Fibroblast of lung (primary cell): ENCODE results near the gene POLA1. TPM values are rescaled to one million over a fixed set of nuclear protein-coding genes. Genes with fewer than 3 reads are reported as not detected.

ENCODE experiments used
- DNase-seq, 2 donors: peaks; one replicate each; pipeline versions ENCODE4 v3.0.0 to v3.0.0-alpha.2; 2010; ENCODE audit warnings: low read depth in 2 of 2
- H2AFZ ChIP-seq: 2 replicates; pipeline ENCODE4 v1.5.1; 2012; ENCODE audit warnings: low read length, control low read depth, inconsistent platforms
- H3K27ac ChIP-seq: 2 replicates; pipeline ENCODE4 v1.5.1; 2011; ENCODE audit warnings: low read length, control low read depth; ENCODE audit not compliant: insufficient read depth
- H3K27me3 ChIP-seq: 2 replicates; pipeline ENCODE4 v1.5.1; 2011; ENCODE audit warnings: mild to moderate bottlenecking, low read length; ENCODE audit not compliant: control insufficient read depth, insufficient read depth
- H3K36me3 ChIP-seq: 2 replicates; pipeline ENCODE4 v1.5.1; 2011; ENCODE audit warnings: low read length; ENCODE audit not compliant: control insufficient read depth, insufficient read depth
- H3K4me1 ChIP-seq: 2 replicates; pipeline ENCODE4 v1.5.1; 2011; ENCODE audit warnings: low read length; ENCODE audit not compliant: control insufficient read depth, insufficient read depth; ENCODE audit errors: extremely low read depth
- H3K4me2 ChIP-seq: 2 replicates; pipeline ENCODE4 v1.5.1; 2011; ENCODE audit warnings: low read length, control low read depth; ENCODE audit not compliant: insufficient read depth; ENCODE audit errors: extremely low read depth
- H3K4me3 ChIP-seq, 4 experiments: fragments of 200-600 bp in 1 of 4; sonication (generic) in 1 of 4; replicated peaks in 1 of 4; 2 replicates each; pipeline ENCODE4 v1.5.1; 2011 to 2016; ENCODE audit warnings: low read length in 4 of 4, low read depth in 3 of 4, mild to moderate bottlenecking in 3 of 4, control low read depth in 2 of 4, inconsistent platforms in 1 of 4, mixed read lengths in 1 of 4; ENCODE audit not compliant: insufficient read depth in 1 of 4; ENCODE audit errors: control extremely low read depth in 1 of 4
- H3K79me2 ChIP-seq: 2 replicates; pipeline ENCODE4 v1.5.1; 2012; ENCODE audit warnings: mild to moderate bottlenecking, low read length, inconsistent platforms; ENCODE audit not compliant: control insufficient read depth, insufficient read depth
- H3K9ac ChIP-seq: 2 replicates; pipeline ENCODE4 v1.5.1; 2011; ENCODE audit warnings: mild to moderate bottlenecking, low read length, control low read depth; ENCODE audit not compliant: insufficient read depth
- H3K9me3 ChIP-seq: 2 replicates; pipeline ENCODE4 v1.5.1; 2012; ENCODE audit warnings: low read depth, low read length; ENCODE audit not compliant: control insufficient read depth, insufficient read depth
- H4K20me1 ChIP-seq: 2 replicates; pipeline ENCODE4 v1.5.1; 2011; ENCODE audit warnings: low read length; ENCODE audit not compliant: control insufficient read depth, insufficient read depth; ENCODE audit errors: extremely low read depth
- CTCF ChIP-seq, 2 donors: IDR thresholded peaks in 1 of 2; conservative IDR thresholded peaks in 1 of 2; 1 replicate in 1 of 2; 2 replicates in 1 of 2; pipeline ENCODE4 v1.5.1; 2011 to 2012; ENCODE audit warnings: low read length in 2 of 2, control low read depth in 1 of 2, inconsistent platforms in 1 of 2, low read depth in 1 of 2, mild to moderate bottlenecking in 1 of 2
- EZH2 ChIP-seq: IDR thresholded peaks from 2 replicates; pipeline ENCODE4 v1.5.1; 2012; ENCODE audit warnings: low read length, control low read depth, mild to moderate bottlenecking; ENCODE audit errors: missing control alignments
- polyA plus RNA-seq, 2 donors: library from polyadenylated mRNA; depleted of rRNA in 1 of 2; stranded (reverse) in 1 of 2; unstranded in 1 of 2; fragments of >200 nt; gene quantifications; 2 replicates each; pipeline ENCODE4 v1.2.1, GENCODE V29; 2011 to 2012; ENCODE audit warnings: missing spikeins in 1 of 2
- total RNA-seq: library from RNA; depleted of rRNA; stranded (reverse); fragments of >200 nt; gene quantifications from 2 replicates; pipeline ENCODE4 v1.2.1, GENCODE V29; 2014

The POLA1 gene
- total and polyA plus RNA-seq, 2 donors (not counting 1 experiment from before 2014, with no cell fraction given): 1.7 to 9.2 TPM

- H3K27me3 ChIP-seq: no peaks in the 10 kb centered on the region
- no peaks in the 10 kb centered on the region for H3K9me3 ChIP-seq
- no peak overlapping the region for H3K9ac ChIP-seq
- no peak overlapping the region for H3K27ac ChIP-seq
- no peaks in the 10 kb centered on the region for H3K79me2 ChIP-seq
- no peaks in the 10 kb centered on the region for H3K4me1 ChIP-seq
- no peak overlapping the region for H3K4me2 ChIP-seq
- TF ChIP-seq CTCF (conservative IDR thresholded peaks at IDR 0.05 in 1 of 2, IDR thresholded peaks at IDR 0.05 in 1 of 2; ENCODE audit: low read depth in 1 of 2, low read length in 2 of 2): peak; percentile 45 to 53
- no peak for TF ChIP-seq EZH2
- DNase-seq: peak in 1 of 2 donors; percentile 8
- no peaks in the 10 kb centered on the region for H4K20me1 ChIP-seq
- no peak overlapping the region for H2AFZ ChIP-seq
- no peaks in the 10 kb centered on the region for H3K36me3 ChIP-seq
- H3K4me3 ChIP-seq: no peak overlapping the region
Observed at GRCh38 chrX:24676403-24677024, 17.2 kb upstream of the POLA1 start.

GRCh38 chrX:24682739-24683432 lies 10.8 kb upstream of the POLA1 start:
- no peaks in the 10 kb centered on the region for H3K79me2 ChIP-seq
- H3K9me3 ChIP-seq: no peaks in the 10 kb centered on the region
- no peak overlapping the region for H3K27ac ChIP-seq
- TF ChIP-seq CTCF (conservative IDR thresholded peaks at IDR 0.05 in 1 of 2, IDR thresholded peaks at IDR 0.05 in 1 of 2; ENCODE audit: low read depth in 1 of 2, low read length in 2 of 2): no peak
- TF ChIP-seq EZH2: no peak
- DNase-seq: no peak
- no peaks in the 10 kb centered on the region for H3K36me3 ChIP-seq
- no peaks in the 10 kb centered on the region for H3K27me3 ChIP-seq
- H3K4me3 ChIP-seq: no peak overlapping the region
- H3K4me2 ChIP-seq: no peak overlapping the region
- no peak overlapping the region for H3K9ac ChIP-seq
- H2AFZ ChIP-seq: no peak overlapping the region
- H4K20me1 ChIP-seq: no peaks in the 10 kb centered on the region
- H3K4me1 ChIP-seq: no peaks in the 10 kb centered on the region

GRCh38 chrX:24684048-24684447 lies 9.7 kb upstream of the POLA1 start:
- Histone ChIP-seq H3K79me2 (no peaks in the 10 kb centered on the region), H3K27me3 (no peaks in the 10 kb centered on the region), H3K27ac (no peak overlapping the region), H3K4me1 (no peaks in the 10 kb centered on the region), H4K20me1 (no peaks in the 10 kb centered on the region), H3K36me3 (no peaks in the 10 kb centered on the region), H2AFZ (no peak overlapping the region), H3K4me3 (no peak overlapping the region), H3K4me2 (no peak overlapping the region), H3K9ac (no peak overlapping the region), H3K9me3 (no peaks in the 10 kb centered on the region)
- no peak for DNase-seq
- TF ChIP-seq EZH2 (no peak), CTCF (conservative IDR thresholded peaks at IDR 0.05 in 1 of 2, IDR thresholded peaks at IDR 0.05 in 1 of 2; ENCODE audit: low read depth in 1 of 2, low read length in 2 of 2) (no peak)
